ENCODE measurements around the gene REEP1. TPM values are rescaled to one million over a fixed set of nuclear protein-coding genes. Genes with fewer than 3 reads are reported as not detected.

REEP1 gene
- total RNA-seq, 1 donor from 2014 or later = not detected

DNA sequence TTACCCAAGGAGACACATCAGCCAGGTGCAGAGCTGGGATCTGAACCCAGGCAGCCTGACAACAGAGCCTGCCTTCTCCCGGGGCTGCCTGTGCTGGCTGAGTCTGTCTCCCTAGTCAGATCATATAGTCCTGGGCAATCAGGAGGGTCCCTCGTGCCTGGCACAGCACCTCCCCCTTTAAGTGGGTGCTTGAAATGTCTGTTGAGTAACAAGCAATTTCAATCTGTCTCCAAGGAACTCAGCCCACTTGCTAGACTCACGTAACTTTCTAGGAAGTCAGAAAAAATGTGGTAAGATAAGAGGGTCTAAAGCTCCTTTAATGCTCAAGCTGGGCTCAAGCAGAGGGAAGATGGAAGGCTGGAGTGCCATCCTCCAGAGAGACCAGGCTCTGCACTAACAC is 51.9 kb downstream of the REEP1 start:
- intact Hi-C loops (cut with micrococcal nuclease) = no loop called here
- H3K4me1 Mint-ChIP-seq = no peaks in the 10 kb centered on the region
- H3K36me3 Mint-ChIP-seq (ENCODE audit: low read depth) = no peaks in the 10 kb centered on the region
- H3K27ac Mint-ChIP-seq = no peak overlapping the region
- ATAC-seq (ENCODE audit: low read depth) (no peak), DNase-seq (no peak)
- POLR2A ChIA-PET = interaction anchor here (0.5 kb wide), 1 partner anchor 13 kb away, joined by 7 read pairs; no protein-coding TSS in a partner anchor
- CTCF ChIA-PET = no interaction called here
- TF ChIP-seq, protein P1, sequence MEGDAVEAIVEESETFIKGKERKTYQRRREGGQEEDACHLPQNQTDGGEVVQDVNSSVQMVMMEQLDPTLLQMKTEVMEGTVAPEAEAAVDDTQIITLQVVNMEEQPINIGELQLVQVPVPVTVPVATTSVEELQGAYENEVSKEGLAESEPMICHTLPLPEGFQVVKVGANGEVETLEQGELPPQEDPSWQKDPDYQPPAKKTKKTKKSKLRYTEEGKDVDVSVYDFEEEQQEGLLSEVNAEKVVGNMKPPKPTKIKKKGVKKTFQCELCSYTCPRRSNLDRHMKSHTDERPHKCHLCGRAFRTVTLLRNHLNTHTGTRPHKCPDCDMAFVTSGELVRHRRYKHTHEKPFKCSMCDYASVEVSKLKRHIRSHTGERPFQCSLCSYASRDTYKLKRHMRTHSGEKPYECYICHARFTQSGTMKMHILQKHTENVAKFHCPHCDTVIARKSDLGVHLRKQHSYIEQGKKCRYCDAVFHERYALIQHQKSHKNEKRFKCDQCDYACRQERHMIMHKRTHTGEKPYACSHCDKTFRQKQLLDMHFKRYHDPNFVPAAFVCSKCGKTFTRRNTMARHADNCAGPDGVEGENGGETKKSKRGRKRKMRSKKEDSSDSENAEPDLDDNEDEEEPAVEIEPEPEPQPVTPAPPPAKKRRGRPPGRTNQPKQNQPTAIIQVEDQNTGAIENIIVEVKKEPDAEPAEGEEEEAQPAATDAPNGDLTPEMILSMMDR (IDR thresholded peaks at IDR 0.05) = no peak
- H3K27me3 Mint-ChIP-seq = peaks cover 14% of the 10 kb centered on the region
- H3K9me3 Mint-ChIP-seq = no peaks in the 10 kb centered on the region
- no peak overlapping the region for H3K4me3 Mint-ChIP-seq

DNA sequence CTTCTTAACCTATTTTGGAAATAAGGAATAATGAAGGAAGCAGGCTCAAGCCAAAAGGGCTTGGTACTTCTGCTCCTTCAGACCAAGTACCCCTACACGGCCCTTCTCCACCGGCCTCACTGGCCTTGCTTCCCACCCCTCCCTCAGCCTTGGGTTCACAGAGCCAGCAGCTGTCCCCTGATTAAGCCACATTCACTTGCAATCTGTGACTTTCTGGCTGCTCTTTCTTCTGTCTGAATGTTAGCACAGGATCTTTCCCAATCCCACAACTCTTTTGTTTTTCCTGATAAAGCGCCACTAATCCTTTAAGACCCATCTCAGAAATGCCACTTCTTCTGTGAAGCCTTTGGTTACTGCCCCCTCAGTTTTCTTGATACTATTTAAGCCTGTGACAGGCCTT is 52.4 kb downstream of the REEP1 start:
- H3K9me3 Mint-ChIP-seq = no peaks in the 10 kb centered on the region

DNA sequence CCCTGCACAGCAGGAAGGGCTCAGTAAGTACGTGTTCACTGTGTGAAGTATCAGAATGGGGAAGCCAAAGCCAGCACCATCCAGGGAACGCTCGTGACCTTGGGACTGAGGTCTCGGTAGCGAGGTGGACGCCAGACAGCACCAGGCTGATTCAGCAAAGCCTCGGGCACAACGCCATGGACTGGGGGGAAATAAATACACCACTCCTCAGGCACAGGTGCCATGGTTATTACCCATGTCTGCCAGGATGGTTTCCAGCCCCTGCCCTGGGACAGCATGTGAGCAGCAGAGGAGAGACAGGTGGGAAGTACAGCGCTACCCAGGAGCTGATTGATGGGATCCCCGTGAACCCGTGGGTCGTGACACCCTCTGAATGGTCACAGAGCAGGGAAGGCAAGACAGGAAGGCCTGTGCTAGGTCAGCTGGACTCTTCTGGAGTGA is 53.0 kb downstream of the REEP1 start:
- no peaks in the 10 kb centered on the region for H3K9me3 Mint-ChIP-seq
- peaks cover 9% of the 10 kb centered on the region for H3K27me3 Mint-ChIP-seq
- H3K36me3 Mint-ChIP-seq (ENCODE audit: low read depth) = no peaks in the 10 kb centered on the region
- DNase-seq (no peak), ATAC-seq (ENCODE audit: low read depth) (no peak)
- no peak overlapping the region for H3K27ac Mint-ChIP-seq
- no peak overlapping the region for H3K4me3 Mint-ChIP-seq
- POLR2A ChIA-PET = no interaction called here
- CTCF ChIA-PET = no interaction called here
- TF ChIP-seq, protein P1 (IDR thresholded peaks at IDR 0.05) = no peak
- no peaks in the 10 kb centered on the region for H3K4me1 Mint-ChIP-seq
- intact Hi-C loops (cut with micrococcal nuclease) = no loop called here

More for the DNA sequence above, 52.4 kb downstream of the REEP1 start:
- CTCF ChIA-PET = no interaction called here
- intact Hi-C loops (cut with micrococcal nuclease) = no loop called here
- H3K36me3 Mint-ChIP-seq (ENCODE audit: low read depth) = no peaks in the 10 kb centered on the region
- H3K27me3 Mint-ChIP-seq = peaks cover 11% of the 10 kb centered on the region
- no peak for ATAC-seq (ENCODE audit: low read depth)
- H3K27ac Mint-ChIP-seq = no peak overlapping the region
- TF ChIP-seq, protein P1 (IDR thresholded peaks at IDR 0.05) = no peak
- POLR2A ChIA-PET = no interaction called here
- no peak for DNase-seq
- no peaks in the 10 kb centered on the region for H3K4me1 Mint-ChIP-seq
- H3K4me3 Mint-ChIP-seq = no peak overlapping the region

DNA sequence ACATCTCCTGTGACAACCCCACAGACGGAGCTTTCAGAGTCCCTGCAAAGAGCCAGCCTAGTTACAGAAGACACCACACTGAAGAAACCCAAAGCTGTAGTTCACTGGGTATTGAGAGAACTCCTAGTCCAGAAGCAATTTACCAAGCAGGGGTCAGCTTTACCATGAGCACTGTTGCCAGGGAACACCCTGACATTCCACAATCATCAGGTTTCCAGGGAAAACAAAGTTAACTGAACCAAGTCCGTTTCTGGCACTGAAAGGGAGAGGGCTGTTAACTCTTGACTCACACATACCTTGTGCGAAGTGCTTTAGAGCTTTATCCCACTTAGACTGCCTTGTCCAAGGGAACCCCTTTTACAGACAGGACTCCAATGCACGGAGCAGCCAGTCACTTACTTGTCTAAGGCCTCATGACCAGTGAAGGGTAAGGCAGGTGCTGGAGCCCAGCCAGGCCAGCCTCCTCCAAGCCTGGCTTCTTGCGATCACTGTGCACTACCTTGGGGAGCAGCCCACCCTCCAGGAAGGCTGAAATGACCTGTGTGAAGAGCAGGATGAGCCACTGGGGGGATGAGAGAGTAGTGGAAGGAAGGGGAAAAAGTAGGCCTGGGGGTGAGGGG is 53.9 kb downstream of the REEP1 start:
- DNase-seq (no peak), ATAC-seq (ENCODE audit: low read depth) (no peak)
- no peak overlapping the region for H3K4me3 Mint-ChIP-seq
- no peaks in the 10 kb centered on the region for H3K9me3 Mint-ChIP-seq
- H3K36me3 Mint-ChIP-seq (ENCODE audit: low read depth) = no peaks in the 10 kb centered on the region
- ChIA-PET CTCF (no interaction called here), POLR2A (no interaction called here)
- H3K27ac Mint-ChIP-seq = no peak overlapping the region
- TF ChIP-seq, protein P1 (IDR thresholded peaks at IDR 0.05) = no peak
- H3K27me3 Mint-ChIP-seq = peaks cover 9% of the 10 kb centered on the region
- intact Hi-C loops (cut with micrococcal nuclease) = no loop called here
- no peaks in the 10 kb centered on the region for H3K4me1 Mint-ChIP-seq

DNA sequence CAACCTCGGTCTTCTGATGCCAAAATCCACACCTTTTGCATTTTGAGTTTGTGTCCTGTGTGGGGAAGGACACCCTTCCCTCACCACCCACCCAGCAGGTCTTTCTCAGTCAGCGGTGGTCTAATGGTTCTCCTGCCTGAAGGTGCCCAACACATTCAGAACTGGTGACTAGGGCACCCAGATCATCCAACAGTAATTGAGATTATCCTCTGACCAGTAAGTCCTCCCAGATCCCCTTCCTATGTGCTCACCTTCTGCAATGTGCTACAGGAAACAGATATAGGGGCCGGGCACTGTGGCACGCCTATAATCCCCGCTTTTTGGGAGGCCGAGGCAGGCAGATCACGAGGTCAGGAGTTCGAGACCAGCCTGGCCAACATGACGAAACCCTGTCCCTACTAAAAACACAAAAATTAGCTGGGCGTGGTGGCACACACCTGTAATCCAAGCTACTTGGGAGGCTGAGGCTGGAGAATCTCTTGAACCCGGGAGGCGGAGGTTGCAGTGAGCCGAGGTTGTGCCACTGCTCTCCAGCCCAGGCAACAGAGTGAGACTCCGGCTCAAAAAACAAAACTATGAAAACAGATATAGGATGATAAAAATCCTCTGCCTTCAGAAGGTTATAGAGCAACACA is 56.2 kb downstream of the REEP1 start:
- ChIA-PET CTCF (interaction anchor here (1.0 kb wide), 1 partner anchor 14 kb away, joined by 3 read pairs; no protein-coding TSS in a partner anchor), POLR2A (no interaction called here)
- H3K27me3 Mint-ChIP-seq = peaks cover 5% of the 10 kb centered on the region
- TF ChIP-seq, protein P1 (IDR thresholded peaks at IDR 0.05) = no peak
- intact Hi-C loops (cut with micrococcal nuclease) = no loop called here
- no peaks in the 10 kb centered on the region for H3K36me3 Mint-ChIP-seq (ENCODE audit: low read depth)
- ATAC-seq (ENCODE audit: low read depth) = no peak
- H3K4me3 Mint-ChIP-seq = no peak overlapping the region
- H3K9me3 Mint-ChIP-seq = no peaks in the 10 kb centered on the region
- DNase-seq = no peak
- H3K27ac Mint-ChIP-seq = no peak overlapping the region
- no peaks in the 10 kb centered on the region for H3K4me1 Mint-ChIP-seq
